Measurements from ENCODE around the gene CCDC169. TPM values are rescaled to one million over a fixed set of nuclear protein-coding genes. Genes with fewer than 3 reads are reported as not detected.

The CCDC169 gene
- total RNA-seq (2022; extraction: Qiagen RNA extraction), result 0.20 to 0.59 TPM (median 0.36 TPM) in 5 replicates

GRCh38 chr13:36297366-36298338, at the start of gene CCDC169:
TSS of gene CCDC169 (minus strand) at chr13:36297814. CDS start at chr13:36297719, 95 bp downstream.

GRCh38 chr13:36346222-36347083, 48.8 kb upstream of the CCDC169 start, which contains the start of gene SPART:
TSS of gene SPART (minus strand) at chr13:36346394. CDS start at chr13:36335830, 10,564 bp downstream.

GRCh38 chr13:36214163-36214921, 83.3 kb downstream of the CCDC169 start, which contains the start of gene SOHLH2:
TSS of gene SOHLH2 (minus strand) at chr13:36214556. CDS start at chr13:36214526, 30 bp downstream.

Other genes with a start within 250 kb of the CCDC169 start
- gene DCLK1, start 166.4 kb downstream of the CCDC169 start, total RNA-seq (2022; extraction: Qiagen RNA extraction), result 0.96 to 1.2 TPM (median 1.0 TPM) in 5 replicates
- gene SOHLH2, start 83.3 kb downstream of the CCDC169 start, total RNA-seq (2022; extraction: Qiagen RNA extraction), result not detected in 5 replicates
- 19.9 to 28.6 TPM (median 22.6 TPM) in 5 replicates for gene SPART, start 48.6 kb upstream of the CCDC169 start, total RNA-seq (2022; extraction: Qiagen RNA extraction)
- gene CCNA1, start 134.7 kb upstream of the CCDC169 start, total RNA-seq (2022; extraction: Qiagen RNA extraction), result 0.30 to 0.69 TPM (median 0.41 TPM) in 5 replicates